LNCAP (cell line): ENCODE measurements around the gene PDLIM7.

Experiments
- CTCF ChIP-seq: fragments of 450-650 bp; IDR thresholded peaks from 2 replicates; pipeline ENCODE4 v1.5.1; 2017; ENCODE audit warnings: mild to moderate bottlenecking

Gene PDLIM7

GRCh38 chr5:177482359-177482795 is 15.0 kb downstream of the PDLIM7 start:
- no peak for TF ChIP-seq CTCF

GRCh38 chr5:177479774-177480173 is 17.6 kb downstream of the PDLIM7 start:
- TF ChIP-seq CTCF: no peak

GRCh38 chr5:177478711-177479646 is 18.4 kb downstream of the PDLIM7 start:
- TF ChIP-seq CTCF: no peak

- no peak for TF ChIP-seq CTCF
These were observed 19.5 kb downstream of the PDLIM7 start for GRCh38 chr5:177477701-177478477.

GRCh38 chr5:177476531-177477233 is 20.7 kb downstream of the PDLIM7 start:
- TF ChIP-seq CTCF: no peak

- TF ChIP-seq CTCF: no peak
These were observed 21.6 kb downstream of the PDLIM7 start for GRCh38 chr5:177475563-177476427.
